Endothelial cell of umbilical vein (primary cell): ENCODE results near the gene ZBP1. TPM values are rescaled to one million over a fixed set of nuclear protein-coding genes. Genes with fewer than 3 reads are reported as not detected.

Experiments used
- BruUV-seq: library from RNA; stranded (reverse); fragments of 400-500 nt; replicated peaks from 2 replicates; lab custom pipeline; 2021; lab: Mats Ljungman, UMichigan
- CTCF ChIA-PET: fragments of 300-600, 350-600 bp; sonication (Branson Sonifier 250); formaldehyde crosslinking; loops from one replicate; lab custom pipeline; 2021; ENCODE audit warnings: antibody characterized with exemption, inconsistent platforms; lab: Charles Lee
- POLR2A ChIA-PET: fragments of 300-600, 350-600 bp; sonication (Branson Sonifier 250); formaldehyde crosslinking; loops from one replicate; lab custom pipeline; 2021; ENCODE audit warnings: antibody characterized with exemption, inconsistent platforms; lab: Charles Lee
- DNase-seq: peaks from one replicate; pipeline ENCODE4 v3.0.0-alpha.2; 2011; ENCODE audit warnings: low read depth, low spot score
- FAIRE-seq: peaks from 2 replicates; lab custom pipeline; 2011; peaks lifted over from hg19 to GRCh38; lab: Jason Lieb, UNC
- H2AFZ ChIP-seq: 2 replicates; pipeline ENCODE4 v1.6.0; 2012; ENCODE audit warnings: low read depth, low read length, control low read depth, inconsistent platforms
- H3K27ac ChIP-seq: 2 replicates; pipeline ENCODE4 v1.5.1; 2011; ENCODE audit warnings: low read depth, mild to moderate bottlenecking, control low read depth, low read length, moderate library complexity; ENCODE audit not compliant: insufficient read depth
- H3K27me3 ChIP-seq, 2 experiments: 2 replicates each; pipeline versions ENCODE4 v1.6.0 to v1.6.1; 2011; ENCODE audit warnings: low read length in 2 of 2, mixed read lengths in 1 of 2; ENCODE audit not compliant: control insufficient read depth in 2 of 2, insufficient read depth in 2 of 2
- H3K36me3 ChIP-seq, 2 experiments: 2 replicates in 1 of 2; 3 replicates in 1 of 2; pipeline ENCODE4 v1.5.1; 2011; ENCODE audit warnings: low read length in 2 of 2, mild to moderate bottlenecking in 1 of 2, moderate library complexity in 1 of 2; ENCODE audit not compliant: control insufficient read depth in 2 of 2, insufficient read depth in 2 of 2; ENCODE audit errors: extremely low read depth in 1 of 2
- H3K4me1 ChIP-seq: 3 replicates; pipeline ENCODE4 v1.5.1; 2011; ENCODE audit warnings: mild to moderate bottlenecking, low read length; ENCODE audit not compliant: control insufficient read depth, insufficient read depth; ENCODE audit errors: extremely low read depth
- H3K4me2 ChIP-seq: 2 replicates; pipeline ENCODE4 v1.6.1; 2011; ENCODE audit warnings: low read length, control low read depth, mixed read lengths; ENCODE audit not compliant: insufficient read depth
- H3K4me3 ChIP-seq, 3 experiments: fragments of 200-600 bp in 1 of 3; sonication (generic), shearing (Covaris generic) in 1 of 3; replicated peaks in 1 of 3; 2 replicates each; pipeline ENCODE4 v1.5.1; 2011 to 2016; ENCODE audit warnings: control low read depth in 3 of 3, low read length in 3 of 3, mild to moderate bottlenecking in 2 of 3, inconsistent platforms in 1 of 3, low read depth in 1 of 3, moderate library complexity in 1 of 3; ENCODE audit not compliant: insufficient read depth in 1 of 3
- H3K79me2 ChIP-seq: 2 replicates; pipeline ENCODE4 v1.6.0; 2012; ENCODE audit warnings: low read length, inconsistent platforms; ENCODE audit not compliant: control insufficient read depth, insufficient read depth
- H3K9ac ChIP-seq: replicated peaks from 2 replicates; pipeline ENCODE3; 2011; ENCODE audit warnings: low read length, control low read depth; ENCODE audit not compliant: insufficient read depth; ENCODE audit errors: extremely low read depth
- H3K9me1 ChIP-seq: replicated peaks from 3 replicates; pipeline ENCODE4 v1.6.0; 2011; ENCODE audit warnings: mild to moderate bottlenecking, low read length; ENCODE audit not compliant: control insufficient read depth, insufficient read depth; ENCODE audit errors: extremely low read depth
- H3K9me3 ChIP-seq: replicated peaks from 2 replicates; pipeline ENCODE4 v1.5.1; 2012; ENCODE audit warnings: low read length, inconsistent platforms; ENCODE audit not compliant: control insufficient read depth, insufficient read depth
- H4K20me1 ChIP-seq: replicated peaks from 2 replicates; pipeline ENCODE3; 2011; ENCODE audit warnings: mild to moderate bottlenecking, low read length; ENCODE audit not compliant: control insufficient read depth, insufficient read depth; ENCODE audit errors: extremely low read depth
- EZH2 ChIP-seq: IDR thresholded peaks from 2 replicates; pipeline ENCODE4 v1.6.1; 2012; ENCODE audit warnings: borderline replicate concordance, low read depth, mild to moderate bottlenecking, moderate library complexity, low read length, inconsistent platforms; ENCODE audit not compliant: severe bottlenecking
- FOS ChIP-seq: IDR thresholded peaks from 2 replicates; pipeline ENCODE4 v1.6.1; 2011; ENCODE audit warnings: mild to moderate bottlenecking, low read length, moderate library complexity, borderline replicate concordance; ENCODE audit not compliant: insufficient read depth
- GATA2 ChIP-seq: IDR thresholded peaks from 2 replicates; pipeline ENCODE4 v1.7.0; 2011; ENCODE audit warnings: low read depth, mild to moderate bottlenecking, moderate library complexity, mixed read lengths, low read length; ENCODE audit not compliant: insufficient read length, insufficient read depth
- JUN ChIP-seq: IDR thresholded peaks from 2 replicates; pipeline ENCODE4 v1.6.1; 2011; ENCODE audit warnings: borderline replicate concordance, low read depth; ENCODE audit not compliant: insufficient read length, insufficient read depth
- MYC ChIP-seq: IDR thresholded peaks from one replicate; pipeline ENCODE4 v1.6.1; 2011; ENCODE audit warnings: mild to moderate bottlenecking, low read depth, low read length
- POLR2A ChIP-seq: IDR thresholded peaks from 2 replicates; pipeline ENCODE4 v1.6.1; 2012; ENCODE audit warnings: low read depth, mild to moderate bottlenecking, control low read depth, low read length
- POLR2AphosphoS5 ChIP-seq: IDR thresholded peaks from 2 replicates; pipeline ENCODE4 v1.6.1; 2012; ENCODE audit warnings: low read depth, mild to moderate bottlenecking, control low read depth, low read length, moderate library complexity; ENCODE audit not compliant: insufficient read depth
- dilution Hi-C: fragments of 300-500 bp; cut with MboI; formaldehyde crosslinking; loops from one replicate; pipeline ENCODE4 v1.15.0; 2019; ENCODE audit warnings: low sequenced_read_pairs; ENCODE audit not compliant: extremely low pct_ligation_motif_present
- intact Hi-C: fragments of 100-400 bp; cut with micrococcal nuclease; formaldehyde crosslinking; loops from one replicate; pipeline ENCODE4 v1.10.0; 2022
- polyA plus RNA-seq, 4 experiments: library from polyadenylated mRNA; depleted of rRNA in 3 of 4; stranded (reverse) in 3 of 4; unstranded in 1 of 4; fragments of >200 nt; gene quantifications; 2 replicates each; pipeline versions ENCODE4 v1.2.1 to v1.2.3, GENCODE V29; 2011 to 2012; ENCODE audit warnings: missing spikeins in 1 of 4
- total RNA-seq: library from RNA; stranded (reverse); gene quantifications from 2 replicates; pipeline ENCODE4 v1.2.3, GENCODE V29; 2021
- TF ChIP-seq, protein P1 (sequence below), 2 donors: IDR thresholded peaks; 1 replicate in 1 of 2; 2 replicates in 1 of 2; pipeline ENCODE4 v1.5.1; 2011; ENCODE audit warnings: low read length in 2 of 2, mild to moderate bottlenecking in 2 of 2, moderate library complexity in 2 of 2, control low read depth in 1 of 2, inconsistent platforms in 1 of 2, low read depth in 1 of 2; ENCODE audit not compliant: insufficient read depth in 1 of 2; ENCODE audit errors: extremely low read depth in 1 of 2
- TF ChIP-seq, protein P2 (sequence below): IDR thresholded peaks from 2 replicates; pipeline ENCODE4 v1.6.1; 2011; ENCODE audit not compliant: insufficient read depth, insufficient read length

Gene ZBP1
- total and polyA plus RNA-seq, 2 donors (not counting 3 experiments of a cell fraction or from before 2014, with no cell fraction given) = not detected

DNA sequence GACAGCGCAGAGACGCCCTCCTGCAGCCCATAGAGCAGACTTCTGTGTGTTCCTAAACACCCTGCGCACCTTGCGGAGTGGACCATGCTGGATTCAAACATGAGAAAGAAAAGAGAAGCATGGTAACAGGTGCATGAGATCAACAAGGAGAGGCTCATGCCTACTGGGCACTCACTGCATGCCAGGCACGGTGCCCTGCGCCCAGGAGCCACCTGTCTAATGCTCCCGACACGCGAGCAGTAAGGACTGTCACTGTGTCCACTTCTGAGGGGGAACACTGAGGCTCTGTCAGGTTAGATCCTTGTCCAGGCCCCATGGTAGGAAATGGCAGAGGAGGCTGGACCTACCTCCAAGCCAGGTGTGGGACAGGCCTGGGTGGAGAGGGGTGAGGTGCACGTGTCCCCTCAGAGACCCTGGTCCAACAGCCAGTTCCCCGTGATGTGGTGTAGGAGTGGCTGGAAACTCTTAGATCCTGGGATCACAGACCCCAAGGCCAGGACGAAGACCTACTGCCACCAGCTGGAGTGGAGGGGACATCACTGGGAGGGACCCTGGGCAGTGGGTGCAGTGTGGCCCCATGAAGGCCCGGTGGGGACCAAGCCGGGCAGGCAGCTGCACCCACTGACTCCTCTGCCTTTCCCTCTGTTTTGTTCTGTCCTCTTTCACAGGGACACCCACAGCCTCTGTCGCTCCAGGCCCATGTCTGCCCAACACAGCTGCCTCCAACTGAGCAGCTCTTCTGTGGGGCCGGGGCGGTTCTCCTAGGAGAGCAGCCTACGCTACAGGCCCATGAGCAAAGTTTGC is 29.5 kb downstream of the ZBP1 start:
- no peaks in the 10 kb centered on the region for H3K4me1 ChIP-seq
- no peak overlapping the region for H3K4me2 ChIP-seq
- intact Hi-C loops (loop anchor here (5.0 kb wide), 1 partner anchor 208 kb away; no protein-coding TSS in a partner anchor), dilution Hi-C loops (no loop called here)
- FAIRE-seq (no peak), DNase-seq (no peak)
- no peak overlapping the region for H3K27ac ChIP-seq
- H3K79me2 ChIP-seq = no peaks in the 10 kb centered on the region
- no peaks in the 10 kb centered on the region for H3K9me3 ChIP-seq
- H3K4me3 ChIP-seq = no peak overlapping the region
- H4K20me1 ChIP-seq = no peaks in the 10 kb centered on the region
- POLR2A ChIA-PET = no interaction called here
- H2AFZ ChIP-seq = no peak overlapping the region
- no peak overlapping the region for H3K9ac ChIP-seq
- no peaks in the 10 kb centered on the region for H3K36me3 ChIP-seq
- CTCF ChIA-PET = interaction anchor here (1.0 kb wide), 1 partner anchor 589 kb away, joined by 3 read pairs; no protein-coding TSS in a partner anchor
- BruUV-seq = no TSS peak
- H3K9me1 ChIP-seq = no peaks in the 10 kb centered on the region
- no peak for TF ChIP-seq POLR2AphosphoS5
- TF ChIP-seq, protein P1, sequence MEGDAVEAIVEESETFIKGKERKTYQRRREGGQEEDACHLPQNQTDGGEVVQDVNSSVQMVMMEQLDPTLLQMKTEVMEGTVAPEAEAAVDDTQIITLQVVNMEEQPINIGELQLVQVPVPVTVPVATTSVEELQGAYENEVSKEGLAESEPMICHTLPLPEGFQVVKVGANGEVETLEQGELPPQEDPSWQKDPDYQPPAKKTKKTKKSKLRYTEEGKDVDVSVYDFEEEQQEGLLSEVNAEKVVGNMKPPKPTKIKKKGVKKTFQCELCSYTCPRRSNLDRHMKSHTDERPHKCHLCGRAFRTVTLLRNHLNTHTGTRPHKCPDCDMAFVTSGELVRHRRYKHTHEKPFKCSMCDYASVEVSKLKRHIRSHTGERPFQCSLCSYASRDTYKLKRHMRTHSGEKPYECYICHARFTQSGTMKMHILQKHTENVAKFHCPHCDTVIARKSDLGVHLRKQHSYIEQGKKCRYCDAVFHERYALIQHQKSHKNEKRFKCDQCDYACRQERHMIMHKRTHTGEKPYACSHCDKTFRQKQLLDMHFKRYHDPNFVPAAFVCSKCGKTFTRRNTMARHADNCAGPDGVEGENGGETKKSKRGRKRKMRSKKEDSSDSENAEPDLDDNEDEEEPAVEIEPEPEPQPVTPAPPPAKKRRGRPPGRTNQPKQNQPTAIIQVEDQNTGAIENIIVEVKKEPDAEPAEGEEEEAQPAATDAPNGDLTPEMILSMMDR (IDR thresholded peaks at IDR 0.05; ENCODE audit: extremely low read depth in 1 of 2, insufficient read depth in 1 of 2, low read depth in 1 of 2, low read length in 2 of 2) = no peak
- no peak for TF ChIP-seq GATA2
- TF ChIP-seq POLR2A = no peak
- TF ChIP-seq, protein P2, sequence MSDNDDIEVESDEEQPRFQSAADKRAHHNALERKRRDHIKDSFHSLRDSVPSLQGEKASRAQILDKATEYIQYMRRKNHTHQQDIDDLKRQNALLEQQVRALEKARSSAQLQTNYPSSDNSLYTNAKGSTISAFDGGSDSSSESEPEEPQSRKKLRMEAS = no peak
- TF ChIP-seq EZH2 = no peak
- TF ChIP-seq MYC = no peak
- no peak for TF ChIP-seq JUN
- TF ChIP-seq FOS = no peak
- no peaks in the 10 kb centered on the region for H3K27me3 ChIP-seq
